NOMO-1 (cell line): ENCODE measurements around the gene MCF2L.

Experiments
- DNase-seq, 2 experiments: peaks; one replicate each; lab custom pipeline; 2025; ENCODE audit not compliant: unreplicated experiment in 2 of 2; lab: John Stamatoyannopoulos, UW

Gene MCF2L

DNA sequence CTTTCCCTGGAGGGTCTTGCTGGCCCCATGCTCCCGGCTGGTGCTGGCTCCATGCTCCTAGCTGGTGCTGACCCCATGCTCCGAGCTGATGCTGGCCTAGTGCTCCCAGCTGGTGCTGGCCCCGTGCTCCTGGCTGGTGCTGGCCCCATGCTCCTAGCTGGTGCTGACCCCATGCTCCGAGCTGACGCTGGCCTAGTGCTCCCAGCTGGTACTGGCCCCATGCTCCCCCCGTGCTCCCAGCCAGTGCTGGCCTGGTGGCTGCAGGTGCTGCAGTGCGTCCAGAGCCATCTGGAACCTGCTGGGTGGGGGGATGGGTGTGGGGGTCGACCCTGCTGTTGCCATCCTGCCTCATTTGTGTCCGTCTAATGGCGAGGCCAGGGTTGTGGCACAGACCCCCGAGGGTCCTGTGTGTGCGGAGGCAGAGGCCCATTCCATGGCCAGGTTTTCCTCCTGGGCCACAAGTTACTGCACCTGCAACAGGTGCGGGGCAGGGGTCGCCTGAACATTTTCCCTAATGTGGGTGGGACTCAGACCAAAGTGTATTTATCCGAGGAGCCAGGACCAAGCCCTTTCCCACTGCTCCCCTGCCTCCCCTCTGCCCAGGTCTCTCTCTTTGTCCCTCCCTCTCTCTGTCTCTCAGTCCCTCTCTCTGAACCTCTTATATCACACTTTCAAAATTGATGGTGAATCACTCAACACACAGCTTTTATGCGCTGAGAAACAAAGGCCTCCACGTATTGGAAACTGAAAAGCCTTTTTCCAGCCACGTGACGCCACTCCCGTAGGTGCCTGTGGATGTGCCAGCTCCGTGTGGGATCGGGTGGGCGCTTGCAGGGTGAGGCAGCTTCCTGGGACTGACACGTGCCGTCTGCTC lies 45.1 kb downstream of the MCF2L start:
- DNase-seq: no peak

DNA sequence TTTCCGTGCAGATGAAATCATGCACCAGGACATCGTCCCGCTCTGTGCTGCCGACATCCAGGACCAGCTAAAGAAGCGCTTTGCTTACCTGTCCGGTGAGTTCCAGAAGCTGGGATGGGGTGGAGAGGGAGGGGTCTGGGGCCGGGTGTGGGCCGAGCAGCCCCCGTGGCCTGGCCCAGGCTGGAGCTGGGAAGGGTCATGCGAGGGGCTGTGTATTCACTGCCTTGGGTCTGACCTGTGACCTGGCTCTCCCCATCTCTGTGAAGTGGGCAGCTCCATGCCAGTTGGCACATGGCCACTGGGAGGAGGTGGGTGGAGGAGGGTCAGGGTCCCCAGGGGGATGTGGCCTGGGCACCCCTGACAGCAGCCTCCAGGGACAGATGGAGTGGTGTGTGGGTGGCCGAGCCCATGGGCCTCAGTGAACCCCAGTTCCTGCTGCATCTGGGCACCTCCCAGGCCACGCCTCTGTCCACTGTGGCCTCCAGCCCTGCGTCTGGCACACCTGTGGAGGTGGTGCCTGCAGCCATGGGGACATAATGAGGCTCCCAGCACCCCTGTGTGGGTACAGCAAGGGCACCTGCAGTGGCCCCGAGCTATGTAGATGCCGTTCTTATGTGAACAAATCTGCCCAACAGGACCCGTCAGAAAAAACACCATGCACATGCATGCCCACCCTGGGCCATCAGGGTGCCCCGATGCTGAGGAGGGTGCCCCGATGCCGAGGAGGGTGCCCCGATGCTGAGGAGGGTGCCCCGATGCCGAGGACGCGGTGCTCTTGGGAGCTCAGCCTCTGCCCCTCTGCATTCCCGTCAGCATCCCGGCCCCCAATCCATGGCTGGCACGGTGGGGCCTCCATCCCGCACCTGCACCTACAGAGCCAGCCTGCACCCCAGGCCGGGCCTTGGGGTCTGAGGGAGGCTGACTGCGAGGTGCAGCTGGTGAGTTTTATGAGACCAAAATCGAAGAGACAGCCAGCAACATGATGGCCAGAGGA lies 46.0 kb downstream of the MCF2L start:
- no peak for DNase-seq

DNA sequence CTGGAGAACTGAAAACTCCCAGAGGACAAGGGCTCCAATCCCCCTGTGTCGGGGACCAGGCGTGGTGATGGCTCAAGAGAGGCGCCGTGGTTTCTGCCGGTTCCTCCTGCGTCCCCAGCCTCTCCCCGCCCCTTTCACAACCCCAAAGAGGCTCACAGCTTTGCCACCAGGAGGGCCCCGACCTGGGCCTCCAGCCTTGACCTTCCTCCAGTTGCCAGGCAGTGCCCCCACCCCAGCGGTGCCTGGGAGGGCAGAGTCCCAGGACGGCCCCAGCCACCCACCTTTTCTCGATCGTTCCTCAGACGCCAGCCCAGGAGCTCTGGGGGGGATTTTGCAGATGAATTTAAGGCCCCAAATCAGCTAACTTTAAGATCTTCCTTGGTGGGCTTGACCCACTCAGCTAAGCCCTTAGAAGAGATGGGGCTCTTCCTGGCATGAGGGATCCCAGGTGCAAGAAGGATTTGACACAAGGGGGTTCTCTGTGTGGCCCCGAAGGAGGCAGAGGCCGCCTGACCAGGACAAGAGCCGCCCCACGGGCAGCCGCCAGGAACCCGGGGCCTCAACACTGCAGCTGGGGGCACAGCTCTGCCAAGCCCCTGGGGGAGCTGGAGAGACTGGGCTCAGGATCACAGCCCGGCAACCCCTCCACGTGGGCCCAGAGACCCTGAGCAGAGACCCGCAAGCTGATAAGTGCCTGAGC lies 47.0 kb downstream of the MCF2L start:
- no peak for DNase-seq

DNA sequence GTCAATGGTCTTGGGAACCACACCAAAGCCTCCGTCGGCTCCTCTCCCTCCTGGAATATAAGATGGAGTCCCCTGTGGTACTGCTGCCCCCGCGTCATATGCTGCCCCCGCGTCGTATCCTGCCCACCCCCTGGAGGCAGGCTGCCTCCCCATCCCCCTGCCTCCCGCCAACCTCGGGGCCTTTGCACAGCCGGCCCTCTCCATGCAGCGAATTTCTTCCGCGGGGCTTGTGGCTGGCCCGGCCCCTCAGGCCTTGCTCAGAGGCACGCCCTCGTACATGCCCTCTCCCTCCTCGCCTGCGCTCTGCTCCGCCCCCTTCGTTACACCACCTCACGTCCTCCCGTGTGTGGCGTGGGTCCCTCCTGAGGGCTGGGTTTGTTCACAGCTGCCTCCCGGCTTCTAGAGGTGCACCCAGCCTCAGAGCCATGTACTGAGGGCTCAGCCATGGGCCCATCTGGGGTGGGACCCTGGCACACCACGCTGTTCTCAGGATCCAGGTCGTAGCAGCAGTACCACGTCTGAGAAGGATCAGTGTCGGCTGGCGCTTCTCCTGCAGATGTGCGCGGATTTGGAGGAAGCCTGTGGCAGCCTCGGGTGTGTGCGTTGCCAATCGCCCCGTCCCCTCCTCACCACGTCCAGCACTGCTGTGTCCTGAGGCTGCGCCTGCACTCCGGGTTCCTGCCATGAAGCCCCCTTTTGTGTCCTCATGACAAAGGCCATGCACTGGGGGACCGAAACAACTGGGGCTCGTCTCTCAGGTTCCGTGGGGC lies 47.7 kb downstream of the MCF2L start:
- DNase-seq: no peak

DNA sequence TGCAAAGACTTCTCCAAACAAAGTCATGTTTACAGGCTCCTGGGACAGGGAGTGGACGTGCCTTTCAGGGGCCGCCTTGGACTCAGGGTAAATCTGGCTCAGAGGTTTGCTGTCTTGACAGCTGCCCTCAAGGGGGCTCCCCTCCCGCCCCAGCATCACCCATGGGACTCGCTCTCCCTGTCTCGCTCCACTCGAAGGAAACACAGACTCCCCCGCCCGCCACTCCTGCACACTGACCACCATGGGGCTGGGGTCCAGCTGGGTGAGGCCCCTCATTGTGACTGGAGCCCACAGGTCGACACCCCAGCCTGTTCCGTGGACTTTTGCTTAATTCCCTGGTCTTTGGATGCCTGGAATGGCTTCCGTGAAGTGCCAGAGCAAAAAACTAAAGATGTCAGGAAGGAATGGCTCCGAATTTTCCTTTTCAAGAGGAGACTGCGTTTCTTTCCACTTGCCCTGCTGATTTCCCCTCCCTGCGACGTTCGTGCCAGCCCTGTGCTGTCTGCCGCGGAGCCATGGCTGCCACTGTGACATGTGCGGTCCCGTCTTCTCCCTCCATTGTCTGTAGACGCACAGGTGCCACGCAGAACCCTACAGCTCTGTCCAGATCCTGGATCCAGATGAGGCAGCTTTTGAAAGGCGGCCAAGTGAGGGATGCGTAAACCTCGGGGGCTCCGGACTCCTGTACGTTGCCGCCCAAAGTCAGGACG lies 48.6 kb downstream of the MCF2L start:
- no peak for DNase-seq

DNA sequence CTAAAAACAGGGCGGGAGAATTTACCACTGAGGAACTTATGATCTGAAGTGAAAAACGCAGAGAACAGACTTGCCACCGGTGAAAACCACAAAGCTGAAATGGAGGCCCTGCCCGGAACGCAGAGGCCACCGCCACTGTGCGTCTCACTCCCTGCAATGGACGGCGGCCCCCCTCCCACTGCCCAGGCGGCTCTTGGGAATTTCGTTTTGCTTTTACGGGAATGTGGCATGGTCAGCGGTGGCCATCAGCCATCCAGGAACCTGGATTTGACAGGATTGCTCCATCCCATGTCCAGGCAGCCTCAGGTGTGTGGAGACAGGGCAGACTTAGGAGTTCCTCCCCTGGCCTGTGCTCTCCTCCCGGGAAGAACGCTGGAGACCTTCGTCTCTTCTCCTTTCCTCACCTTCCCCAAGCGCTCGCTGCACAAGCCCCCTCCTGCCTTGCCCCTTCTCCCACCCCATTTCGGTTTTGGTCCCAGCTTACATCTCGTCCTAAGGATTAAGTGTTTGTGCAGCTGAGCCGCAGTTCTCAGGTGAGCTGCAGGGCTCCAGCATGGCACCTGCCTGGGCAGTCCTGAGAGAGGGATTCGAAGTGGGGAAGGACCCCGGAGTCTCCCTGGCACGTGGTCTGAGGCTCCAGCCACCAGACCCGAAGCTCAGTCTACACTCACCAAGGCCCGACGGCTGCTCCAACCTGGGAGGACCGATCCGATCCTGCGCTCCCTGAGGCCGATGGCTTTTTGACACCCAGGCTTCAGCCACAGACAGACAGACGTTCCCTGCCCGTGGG lies 49.9 kb downstream of the MCF2L start:
- no peak for DNase-seq

DNA sequence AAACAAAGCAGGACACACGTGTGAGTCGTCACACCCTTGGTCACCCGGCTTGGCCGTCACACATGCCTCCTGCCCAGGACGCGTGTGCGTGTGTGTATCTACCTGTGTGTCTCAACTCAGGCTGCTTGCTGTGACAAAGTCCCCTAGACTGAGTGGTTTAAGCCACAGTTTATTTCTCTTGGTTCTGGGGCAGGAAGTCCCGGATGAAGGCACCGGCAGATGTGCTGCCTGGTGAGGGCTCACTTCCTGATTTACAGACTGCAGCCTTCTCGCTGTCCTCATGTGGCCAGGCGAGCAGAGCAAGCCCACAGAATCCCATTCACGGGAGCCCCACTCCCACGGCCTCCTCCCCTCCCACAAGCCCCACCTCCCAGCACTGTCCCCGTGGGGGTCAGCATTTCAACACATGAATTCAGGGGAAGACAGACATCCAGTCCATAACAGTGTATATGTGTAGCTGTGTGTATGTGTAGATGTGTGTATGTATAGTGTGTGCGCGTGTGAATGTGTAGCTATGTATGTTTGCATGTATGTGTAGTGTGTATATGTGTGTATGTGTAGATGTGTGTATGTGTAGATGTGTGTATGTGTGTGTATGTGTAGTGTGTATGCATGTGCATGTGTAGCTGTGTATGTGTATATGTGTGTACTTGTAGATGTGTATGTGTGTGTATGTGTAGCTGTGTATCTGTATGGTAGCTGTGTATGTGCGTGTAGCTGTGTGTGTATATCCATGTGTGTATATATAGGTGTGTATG lies 51.5 kb downstream of the MCF2L start:
- peak in 1 of 2 experiments; percentile 6 for DNase-seq

DNA sequence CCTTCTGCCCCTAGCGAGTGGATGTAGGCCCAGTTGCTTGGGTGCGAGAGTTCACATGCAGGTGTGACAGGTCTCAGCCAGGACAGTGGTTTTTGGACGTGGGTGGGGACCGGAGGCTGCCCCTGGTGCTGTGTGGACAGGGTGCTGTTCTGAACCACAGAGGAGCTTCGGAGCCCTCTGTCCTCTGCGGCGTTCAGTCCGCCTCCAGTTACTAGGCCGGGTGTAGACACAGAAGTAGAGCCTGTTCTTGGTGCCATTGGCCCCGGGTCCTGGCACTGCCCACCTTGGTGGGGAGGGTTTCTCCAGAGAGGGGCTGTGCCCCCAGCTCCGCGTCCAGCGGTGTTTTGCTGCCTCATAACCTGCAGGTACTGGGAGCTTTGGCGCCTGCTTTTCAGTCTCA lies 52.4 kb downstream of the MCF2L start:
- no peak for DNase-seq

DNA sequence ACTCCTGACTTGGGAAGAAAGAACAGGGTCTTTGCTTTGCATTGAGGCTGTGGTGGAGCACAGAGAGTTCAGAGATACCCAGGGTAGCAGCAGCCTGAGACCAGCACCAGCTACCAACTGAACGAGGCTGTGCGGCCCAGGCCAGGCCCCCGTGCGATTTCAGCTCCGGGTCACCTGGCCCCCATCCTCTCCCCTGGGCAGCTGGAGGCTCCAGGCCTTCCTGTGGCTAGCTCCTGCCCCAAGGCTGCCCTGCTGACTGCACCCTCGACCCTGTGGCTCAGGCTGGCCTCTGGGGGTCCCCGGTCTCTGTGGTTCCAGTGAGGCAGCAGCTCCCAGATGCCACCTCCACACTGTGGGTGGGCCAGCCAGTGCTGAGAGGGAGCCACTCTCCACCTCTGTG lies 52.8 kb downstream of the MCF2L start:
- no peak for DNase-seq

DNA sequence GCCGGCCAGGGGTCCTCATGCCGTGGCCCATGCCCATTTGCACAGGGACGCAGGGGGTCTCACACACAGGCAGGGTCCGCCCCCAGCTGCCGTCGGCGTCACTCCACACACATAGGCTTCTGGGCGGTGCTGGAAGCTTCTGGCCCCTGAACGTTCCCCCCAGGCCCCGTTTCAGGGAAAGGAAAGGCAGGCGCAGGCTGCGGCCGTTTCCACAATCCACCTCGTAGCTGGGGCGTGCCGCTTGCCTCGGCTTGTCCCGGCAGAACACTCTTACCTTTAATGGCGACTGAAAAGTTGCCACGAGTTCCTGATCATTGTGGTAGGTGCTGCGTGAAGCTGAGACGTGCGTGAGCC lies 53.4 kb downstream of the MCF2L start:
- DNase-seq: no peak

DNA sequence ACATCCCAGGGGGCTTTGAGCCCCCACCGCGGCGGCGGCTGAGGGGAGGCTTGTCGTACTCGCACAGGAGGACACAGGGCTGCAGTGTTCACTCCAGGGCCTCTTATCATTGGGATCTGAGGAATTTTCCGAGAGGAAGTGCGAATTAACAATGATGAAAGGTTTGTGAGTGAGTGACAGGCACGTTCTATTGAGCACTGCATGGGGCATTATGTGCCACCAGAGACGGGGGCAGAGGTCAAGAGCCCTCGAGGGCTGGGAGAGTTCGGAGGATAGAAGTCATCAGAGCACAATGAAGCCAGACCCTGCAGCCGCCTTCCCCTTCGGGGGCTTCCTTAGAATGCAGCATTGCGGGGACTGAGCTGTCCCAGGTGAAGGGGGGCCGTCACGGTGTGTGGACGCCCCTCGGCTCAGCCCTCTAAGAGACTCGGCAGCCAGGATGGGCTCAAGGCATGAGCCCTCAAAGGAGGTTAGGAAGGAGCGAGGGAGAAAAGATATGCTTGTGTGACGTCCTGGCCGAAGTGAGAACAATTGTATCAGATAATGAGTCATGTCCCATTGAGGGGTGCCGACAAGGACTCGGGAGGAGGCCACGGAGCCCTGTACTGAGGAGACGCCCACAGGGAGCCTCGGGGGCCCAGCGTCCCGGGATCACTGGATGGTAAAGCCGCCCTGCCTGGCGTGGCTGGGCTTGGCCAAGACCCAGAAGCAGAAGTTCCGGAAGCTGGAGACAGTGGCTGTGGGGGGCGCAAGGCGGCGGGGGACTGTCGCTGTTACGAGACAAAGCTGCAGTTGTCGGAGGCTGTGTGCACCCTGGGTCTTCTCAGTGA lies 53.9 kb downstream of the MCF2L start:
- no peak for DNase-seq

DNA sequence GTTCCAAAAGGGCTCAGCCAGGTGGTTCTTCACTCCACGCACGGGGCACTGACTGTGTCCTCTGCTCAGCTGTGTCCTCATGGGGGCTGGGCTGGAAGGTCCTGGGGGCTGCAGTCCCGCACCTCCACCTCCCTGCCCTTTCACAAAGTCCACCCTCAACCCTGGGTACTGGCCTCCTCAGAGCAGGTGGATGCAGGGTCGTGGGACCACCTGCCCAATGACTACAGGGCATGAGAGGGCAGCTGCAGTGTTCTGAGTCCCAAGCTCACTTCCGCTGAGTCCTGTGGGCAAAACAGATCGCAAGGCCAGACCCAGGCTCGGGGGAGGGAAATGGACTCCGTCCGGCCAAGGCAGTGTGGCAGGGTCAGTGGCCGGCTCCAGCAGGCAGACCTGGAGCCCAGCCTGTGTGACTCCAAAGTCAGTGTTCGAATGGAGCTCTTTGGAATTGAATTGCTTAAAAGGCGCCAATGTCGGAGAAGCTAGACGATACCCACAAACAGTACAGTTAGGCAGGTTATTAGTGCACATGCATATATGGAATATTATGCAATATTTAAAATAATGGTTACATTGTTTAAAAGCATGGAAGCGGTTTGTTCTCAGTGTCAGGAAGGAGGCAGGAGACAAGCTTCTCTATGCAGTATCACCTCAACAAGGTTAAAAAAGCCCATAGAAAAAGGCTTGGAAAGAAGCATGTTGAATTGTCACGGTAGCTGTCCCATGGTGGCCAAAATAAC lies 54.8 kb downstream of the MCF2L start:
- DNase-seq: no peak

DNA sequence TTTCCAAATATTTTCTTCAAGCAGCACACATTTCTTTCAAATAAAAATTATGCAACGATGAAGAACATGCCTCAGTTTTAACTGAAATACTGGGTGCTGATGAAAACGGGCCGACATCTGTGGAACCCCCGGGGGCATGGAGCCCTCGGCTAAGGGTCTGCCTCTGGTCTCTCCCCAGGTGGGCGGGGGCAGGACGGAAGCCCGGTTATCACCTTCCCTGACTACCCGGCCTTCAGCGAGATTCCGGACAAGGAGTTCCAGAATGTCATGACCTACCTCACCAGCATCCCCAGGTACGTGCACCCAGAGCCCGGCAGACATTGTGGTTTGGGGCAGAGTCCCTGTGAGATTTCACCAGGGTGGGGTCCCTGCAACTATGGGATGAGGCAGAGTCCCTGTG lies 55.5 kb downstream of the MCF2L start:
- DNase-seq: no peak

DNA sequence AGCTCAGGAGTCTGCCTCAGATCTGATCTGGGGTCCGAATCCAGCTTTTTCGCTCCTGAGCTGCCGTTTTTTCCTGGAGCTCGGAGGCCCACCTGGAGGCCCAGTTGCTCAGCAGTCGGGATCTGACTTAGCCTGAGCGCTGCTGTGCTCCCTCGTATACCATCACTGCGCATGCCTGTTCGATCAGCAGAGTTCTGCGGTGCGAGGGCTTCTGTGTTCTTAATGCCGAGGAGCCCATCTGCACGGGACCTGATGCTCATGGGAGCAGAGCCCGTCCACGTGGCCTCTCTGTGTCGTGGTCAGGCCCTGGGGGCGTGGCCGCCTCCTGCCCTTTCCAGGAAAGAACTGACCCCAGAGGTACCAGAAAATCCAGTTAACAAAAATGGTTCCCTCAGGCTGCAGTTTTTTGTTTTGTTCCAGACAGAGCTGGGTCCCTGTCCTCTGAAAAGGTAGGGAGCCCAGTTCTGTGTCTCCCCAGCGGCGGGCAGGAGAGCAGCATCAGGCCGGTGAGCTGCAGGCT lies 57.4 kb downstream of the MCF2L start:
- no peak for DNase-seq

DNA sequence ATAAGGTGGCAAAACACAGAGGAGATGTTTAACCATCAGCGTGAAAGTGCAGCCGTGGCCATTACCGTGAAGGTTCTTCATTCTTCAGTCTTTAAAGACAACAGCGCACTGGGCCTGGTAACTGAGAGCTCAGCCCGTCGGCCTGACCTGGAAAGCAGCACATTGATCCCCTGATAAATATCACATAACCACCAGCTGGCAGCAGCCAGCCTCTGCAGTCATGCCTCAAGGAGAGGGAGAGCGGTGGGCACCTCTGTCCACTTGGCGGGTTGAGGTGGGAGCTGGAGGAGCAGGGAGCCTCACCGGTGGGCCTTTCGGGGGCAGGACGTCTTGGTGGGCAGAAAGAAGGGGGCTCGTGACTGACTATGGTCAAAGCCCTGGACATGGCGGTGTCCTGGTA lies 58.1 kb downstream of the MCF2L start:
- no peak for DNase-seq

DNA sequence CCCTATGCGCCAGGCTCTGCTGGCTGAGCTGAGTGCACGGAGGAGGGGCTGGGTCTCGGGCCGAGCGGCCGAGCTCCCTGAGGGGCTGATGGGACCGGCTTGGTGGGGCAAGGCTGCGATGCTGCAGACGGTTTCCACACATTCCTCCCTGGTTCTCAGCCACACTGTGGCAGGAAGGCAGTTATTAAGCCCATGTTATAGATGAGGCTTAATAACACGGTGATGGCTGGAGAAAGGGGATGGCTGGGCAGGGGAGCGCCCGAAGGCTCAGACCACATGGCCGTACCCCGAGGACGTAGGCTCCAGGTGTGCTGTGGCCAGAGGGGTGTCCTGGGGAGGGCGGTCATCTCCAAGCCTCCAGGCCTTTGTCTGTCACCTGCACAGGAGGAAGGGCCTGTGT lies 58.6 kb downstream of the MCF2L start:
- no peak for DNase-seq
